Activated gamma-delta T cell (primary cell): Measurements from ENCODE around the gene CNOT6L.
A peak's percentile ranks its signal among the peaks of the same experiment; 100 is the strongest.

Source experiments
- DNase-seq: peaks from one replicate; lab custom pipeline; 2025; lab: John Stamatoyannopoulos, UW

CNOT6L gene

GRCh38 chr4:77820649-77821561 is 1.7 kb upstream of the CNOT6L start:
- DNase-seq, result no peak

- peak; percentile 91 for DNase-seq
These were observed 878 bp upstream of the CNOT6L start for GRCh38 chr4:77819843-77820648.

- DNase-seq, result peak; percentile 86
These were observed 255 bp upstream of the CNOT6L start for GRCh38 chr4:77819404-77819842.

DNA sequence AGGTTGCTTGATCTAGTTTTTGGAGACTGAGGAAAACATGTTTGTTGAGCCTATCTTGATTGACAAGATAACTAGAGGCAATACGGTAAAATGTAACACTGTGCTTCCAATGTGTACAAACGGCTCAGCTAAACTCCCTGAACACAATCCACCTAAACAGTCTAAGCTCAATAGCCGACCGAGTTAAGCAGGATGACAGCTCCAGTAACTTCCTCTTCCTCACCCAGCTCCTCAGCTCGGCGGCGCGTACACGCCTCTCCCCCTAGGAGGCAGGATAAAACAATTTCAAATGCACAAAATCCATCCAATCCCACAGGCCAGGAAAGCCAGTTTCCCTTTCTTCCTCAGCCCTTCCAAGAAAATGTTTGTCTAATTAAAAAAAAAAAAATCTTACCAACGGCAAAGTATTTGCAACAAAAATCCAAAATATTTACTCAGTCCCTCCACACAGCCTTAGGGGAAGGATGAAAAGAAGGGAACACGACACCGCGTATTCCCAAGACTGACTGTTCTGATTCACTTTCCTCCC is 1.0 kb downstream of the CNOT6L start:
- DNase-seq, result peak; percentile 17

DNA sequence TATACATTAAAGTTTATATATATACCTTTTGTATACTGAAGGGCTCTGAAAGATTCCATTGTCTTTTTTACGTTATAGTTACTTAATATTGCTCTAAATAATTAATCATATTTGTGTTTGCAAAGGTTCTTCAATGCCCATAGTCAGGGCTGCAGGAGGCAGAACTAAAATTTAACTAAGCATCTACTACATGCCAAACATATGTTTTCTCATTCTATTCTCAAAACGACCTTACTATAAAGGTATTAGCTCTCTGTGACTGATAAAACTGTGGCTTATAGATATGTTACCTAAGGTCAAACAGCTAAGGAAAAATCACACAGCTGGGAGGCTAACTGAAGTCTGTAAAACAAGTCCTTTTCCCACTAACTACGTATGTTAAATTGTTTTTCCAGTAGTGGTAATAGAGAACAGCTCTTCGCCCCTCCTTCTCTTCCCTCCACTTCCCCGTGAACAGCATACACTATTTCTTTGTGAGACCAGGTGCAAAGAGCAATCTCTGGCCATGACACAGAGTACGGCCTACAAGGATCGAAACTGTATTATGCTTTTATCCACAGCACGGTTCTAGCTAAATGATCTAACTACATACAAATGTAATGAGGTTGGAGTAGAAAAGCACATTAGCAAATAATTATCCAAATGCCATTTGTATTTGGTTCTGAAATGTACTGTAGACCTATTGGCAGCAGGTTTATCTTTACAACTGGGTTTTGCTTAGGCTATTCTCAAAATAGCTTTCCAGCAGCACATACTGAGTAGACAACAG is 1.7 kb downstream of the CNOT6L start:
- DNase-seq, result no peak

GRCh38 chr4:77816546-77816945 is 2.6 kb downstream of the CNOT6L start:
- no peak for DNase-seq

DNA sequence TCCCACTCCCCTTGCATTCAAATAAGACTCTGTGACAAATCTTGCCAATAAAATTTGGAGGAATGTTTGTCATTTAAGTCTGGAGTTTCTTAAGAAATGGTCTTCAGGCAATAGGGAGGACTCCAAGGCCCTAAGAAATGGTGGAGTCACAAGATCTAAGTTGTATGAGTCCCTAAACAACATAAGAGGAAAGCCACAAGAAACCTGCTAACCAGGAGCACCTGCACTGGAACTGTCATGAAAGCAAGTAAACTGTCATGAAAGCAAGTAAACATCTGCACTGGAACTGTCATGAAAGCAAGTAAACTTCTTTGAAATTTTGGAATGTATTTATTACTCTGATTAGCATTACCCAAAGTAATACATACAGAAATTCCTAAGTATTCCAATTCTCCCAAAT is 3.5 kb downstream of the CNOT6L start:
- no peak for DNase-seq

GRCh38 chr4:77805840-77806239 is 13.3 kb downstream of the CNOT6L start:
- DNase-seq, result no peak

GRCh38 chr4:77804471-77804870 is 14.7 kb downstream of the CNOT6L start:
- DNase-seq, result no peak

GRCh38 chr4:77802402-77802801 is 16.8 kb downstream of the CNOT6L start:
- DNase-seq, result no peak

GRCh38 chr4:77801260-77801608 is 17.9 kb downstream of the CNOT6L start:
- DNase-seq, result no peak

GRCh38 chr4:77800483-77801259 is 18.5 kb downstream of the CNOT6L start:
- no peak for DNase-seq

- no peak for DNase-seq
These were observed 19.1 kb downstream of the CNOT6L start for GRCh38 chr4:77800077-77800476.

DNA sequence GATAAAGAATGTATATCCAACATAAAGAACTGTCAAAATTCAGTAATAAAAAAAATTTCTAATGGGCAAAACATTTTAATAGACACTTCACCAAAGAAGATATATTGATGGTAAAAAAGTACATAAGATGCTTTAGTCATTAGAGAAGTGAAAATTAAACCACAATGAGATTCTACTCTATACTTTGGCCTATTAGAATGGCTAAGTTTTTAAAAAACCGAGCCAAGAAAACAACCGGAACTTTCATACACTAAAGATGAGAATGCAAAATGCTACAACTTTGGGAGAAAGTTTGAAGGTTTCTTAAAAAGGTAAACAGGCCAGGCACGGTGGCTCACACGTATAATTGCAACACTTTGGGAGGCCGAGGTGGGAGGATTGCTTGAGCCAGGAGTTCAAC is 20.8 kb downstream of the CNOT6L start:
- DNase-seq, result no peak

DNA sequence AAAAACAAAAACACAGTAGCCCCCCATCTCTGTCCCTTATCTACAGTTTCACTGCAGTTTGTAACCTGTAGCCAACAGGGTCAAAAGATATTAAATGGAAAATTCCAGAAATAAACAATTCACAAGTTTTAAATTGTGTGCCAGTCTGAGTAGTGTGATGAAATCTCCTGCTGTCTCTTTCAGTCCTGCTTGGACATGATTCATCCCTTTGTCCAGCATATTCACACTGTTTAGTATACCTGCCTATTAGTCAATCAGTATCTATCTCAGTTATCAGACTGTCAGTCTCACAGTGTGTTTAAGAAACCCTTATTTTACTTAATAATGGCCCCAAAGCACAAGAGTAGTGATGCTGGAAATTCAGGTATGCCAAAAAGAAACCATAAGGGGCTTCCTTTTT is 21.9 kb downstream of the CNOT6L start:
- no peak for DNase-seq

DNA sequence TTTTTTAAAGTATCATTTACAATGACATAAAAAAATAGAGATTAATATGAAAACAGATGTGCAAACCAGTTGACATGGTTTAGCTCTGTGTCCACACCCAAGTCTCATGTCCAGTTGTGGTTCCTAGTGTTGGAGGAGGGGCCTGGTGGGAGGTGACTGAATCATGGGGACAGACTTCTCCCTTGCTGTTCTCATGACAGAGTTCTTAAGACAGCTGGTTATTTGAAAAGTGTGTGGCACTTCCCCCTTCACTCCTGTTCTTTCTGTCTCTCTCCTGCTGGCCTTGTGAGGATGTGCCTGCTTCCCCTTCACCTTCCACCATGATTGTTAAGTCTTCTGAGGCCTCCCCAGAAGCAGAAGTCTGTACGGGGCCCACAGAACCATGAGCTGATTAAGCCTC is 23.8 kb downstream of the CNOT6L start:
- no peak for DNase-seq

GRCh38 chr4:77790146-77790545 is 29.0 kb downstream of the CNOT6L start:
- DNase-seq, result no peak

- DNase-seq, result no peak
These were observed 30.2 kb downstream of the CNOT6L start for GRCh38 chr4:77788990-77789389.

DNA sequence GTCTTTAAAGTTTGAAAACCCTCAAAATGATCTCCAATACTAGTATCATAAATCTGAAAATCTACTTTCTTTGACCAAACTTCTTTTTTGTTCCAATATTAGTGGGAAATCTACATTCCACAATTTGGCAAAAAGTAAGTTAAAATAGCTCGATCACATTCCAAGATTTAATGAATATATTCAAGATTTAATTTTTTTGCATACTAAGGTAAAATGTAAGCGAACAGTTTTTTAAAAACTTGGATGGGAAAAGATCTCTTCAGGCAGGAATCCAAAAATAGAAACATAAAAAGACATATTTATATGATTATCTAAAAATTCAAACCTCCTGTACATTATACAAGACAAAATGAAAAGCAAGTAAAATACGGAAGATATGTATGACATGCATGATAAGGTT is 31.2 kb downstream of the CNOT6L start:
- DNase-seq, result no peak

DNA sequence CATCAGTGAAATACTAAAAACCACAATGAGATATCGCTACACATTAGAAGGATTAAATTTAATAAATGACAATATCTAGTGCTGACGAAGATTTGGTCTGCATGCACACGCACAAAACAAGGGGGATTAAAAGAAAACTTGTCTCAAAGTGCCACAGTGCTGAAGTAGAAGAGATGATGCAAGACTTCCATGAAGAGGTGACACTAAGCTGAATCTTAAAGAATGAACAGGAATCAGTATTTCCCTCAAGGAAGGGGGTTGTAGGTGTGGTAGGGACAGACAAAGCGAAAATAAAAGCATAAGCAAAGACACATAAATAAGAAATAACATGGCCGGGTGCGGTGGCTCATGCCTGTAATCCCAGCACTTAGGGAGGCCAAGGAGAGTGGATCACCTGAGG is 33.5 kb downstream of the CNOT6L start:
- DNase-seq, result no peak

GRCh38 chr4:77783895-77784294 is 35.3 kb downstream of the CNOT6L start:
- DNase-seq, result no peak
